ENCODE data around the gene FBXO22.

GRCh38 chr15:75857886-75858285, 45.8 kb upstream of the FBXO22 start:
- TF ChIP-seq, protein P1, sequence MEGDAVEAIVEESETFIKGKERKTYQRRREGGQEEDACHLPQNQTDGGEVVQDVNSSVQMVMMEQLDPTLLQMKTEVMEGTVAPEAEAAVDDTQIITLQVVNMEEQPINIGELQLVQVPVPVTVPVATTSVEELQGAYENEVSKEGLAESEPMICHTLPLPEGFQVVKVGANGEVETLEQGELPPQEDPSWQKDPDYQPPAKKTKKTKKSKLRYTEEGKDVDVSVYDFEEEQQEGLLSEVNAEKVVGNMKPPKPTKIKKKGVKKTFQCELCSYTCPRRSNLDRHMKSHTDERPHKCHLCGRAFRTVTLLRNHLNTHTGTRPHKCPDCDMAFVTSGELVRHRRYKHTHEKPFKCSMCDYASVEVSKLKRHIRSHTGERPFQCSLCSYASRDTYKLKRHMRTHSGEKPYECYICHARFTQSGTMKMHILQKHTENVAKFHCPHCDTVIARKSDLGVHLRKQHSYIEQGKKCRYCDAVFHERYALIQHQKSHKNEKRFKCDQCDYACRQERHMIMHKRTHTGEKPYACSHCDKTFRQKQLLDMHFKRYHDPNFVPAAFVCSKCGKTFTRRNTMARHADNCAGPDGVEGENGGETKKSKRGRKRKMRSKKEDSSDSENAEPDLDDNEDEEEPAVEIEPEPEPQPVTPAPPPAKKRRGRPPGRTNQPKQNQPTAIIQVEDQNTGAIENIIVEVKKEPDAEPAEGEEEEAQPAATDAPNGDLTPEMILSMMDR (IDR thresholded peaks at IDR 0.05), result no peak
- no peak for TF ChIP-seq POLR2A (IDR thresholded peaks at IDR 0.05)
- no peak for TF ChIP-seq EP300 (IDR thresholded peaks at IDR 0.05)

All from ovary (tissue), 3 donors.